Measurements from ENCODE around the gene GLCE. TPM values are rescaled to one million over a fixed set of nuclear protein-coding genes. Genes with fewer than 3 reads are reported as not detected.
"Not testable (repeated sequence)": the region's sequence is repeated elsewhere in the genome, so short reads cannot be mapped to it uniquely, and the experiment has no call there.

The GLCE gene
- polyA plus RNA-seq, 6 donors from 2014 or later = 5.1 to 8.9 (median 6.7) TPM

- no peak overlapping the region for H3K4me3 Mint-ChIP-seq
- DNase-seq = no peak
- ATAC-seq (ENCODE audit: low read depth in 2 of 2) = no peak
- peak overlapping the region in 1 of 6 donors; percentile 12 for H3K27ac Mint-ChIP-seq
- peaks cover 0 to 1% (median 0%) of the 10 kb centered on the region in 7 donors for H3K9me3 Mint-ChIP-seq
- H3K27me3 Mint-ChIP-seq = peaks cover 0 to 15% (median 13%) of the 10 kb centered on the region in 3 donors
- no peaks in the 10 kb centered on the region for H3K36me3 Mint-ChIP-seq
- no peaks in the 10 kb centered on the region for H3K4me1 Mint-ChIP-seq
These were observed 121.8 kb downstream of the GLCE start for GRCh38 chr15:69282104-69282743.

GRCh38 chr15:69285834-69286233 lies 125.4 kb downstream of the GLCE start:
- DNase-seq (no peak), ATAC-seq (ENCODE audit: low read depth in 2 of 2) (no peak)
- H3K4me3 Mint-ChIP-seq = no peak overlapping the region
- H3K4me1 Mint-ChIP-seq = no peaks in the 10 kb centered on the region
- no peaks in the 10 kb centered on the region for H3K36me3 Mint-ChIP-seq
- H3K27me3 Mint-ChIP-seq = peaks cover 5 to 15% (median 9%) of the 10 kb centered on the region in 3 donors
- peak overlapping the region in 1 of 6 donors; percentile 3 for H3K27ac Mint-ChIP-seq
- peaks cover 0 to 1% (median 0%) of the 10 kb centered on the region in 7 donors for H3K9me3 Mint-ChIP-seq

GRCh38 chr15:69288011-69288410 lies 127.6 kb downstream of the GLCE start:
- Mint-ChIP-seq H3K9me3 (peaks cover 0 to 1% (median 0%) of the 10 kb centered on the region in 7 donors), H3K36me3 (no peaks in the 10 kb centered on the region), H3K27me3 (peaks cover 0 to 5% (median 0%) of the 10 kb centered on the region in 3 donors), H3K4me1 (no peaks in the 10 kb centered on the region), H3K4me3 (no peak overlapping the region), H3K27ac (no peak overlapping the region)
- ATAC-seq (ENCODE audit: low read depth in 2 of 2) (no peak), DNase-seq (no peak)

DNA sequence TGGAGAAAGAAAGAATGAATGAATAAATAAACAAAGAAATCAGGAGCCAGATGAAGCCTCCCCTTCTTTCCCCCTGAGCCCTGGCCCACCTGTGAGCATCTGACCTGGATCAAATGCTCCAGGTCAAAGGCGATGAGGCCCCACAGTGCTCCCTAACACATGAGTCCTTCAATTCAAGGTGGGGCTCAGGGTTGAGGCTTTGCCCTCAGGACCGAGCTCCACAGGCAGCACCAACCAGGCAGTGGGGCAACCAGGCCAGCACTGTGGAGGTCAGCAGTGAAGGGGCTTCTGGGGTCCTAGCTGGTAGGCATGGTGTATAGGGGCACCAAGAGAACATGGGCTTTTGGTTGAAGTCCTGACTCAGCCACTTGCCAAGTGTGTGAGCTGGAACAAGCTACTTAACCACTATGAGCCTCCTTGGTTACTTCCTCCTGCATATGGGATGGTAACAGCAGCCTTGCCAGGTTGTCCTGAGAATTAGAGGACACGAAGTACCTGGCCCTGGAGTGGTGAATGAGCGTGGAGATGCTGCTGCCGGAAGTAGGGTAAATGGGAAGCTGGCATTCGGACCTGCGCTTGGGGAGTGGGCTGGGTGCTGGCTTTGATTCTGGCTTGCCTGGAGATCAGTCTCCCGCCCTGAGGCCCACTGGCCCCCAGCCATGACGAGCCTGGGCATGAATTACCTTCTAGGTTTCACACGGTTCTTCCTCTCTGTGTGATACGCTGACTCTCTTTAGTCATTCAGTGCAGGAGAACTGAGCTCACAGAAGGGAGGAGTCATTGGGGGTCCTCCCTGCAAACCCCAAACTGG lies 128.3 kb downstream of the GLCE start:
- Mint-ChIP-seq H3K27ac (peak overlapping the region in 1 of 6 donors; percentile 42), H3K9me3 (peaks cover 0 to 1% (median 0%) of the 10 kb centered on the region in 7 donors)
- no peak for ATAC-seq (ENCODE audit: low read depth in 2 of 2)

DNA sequence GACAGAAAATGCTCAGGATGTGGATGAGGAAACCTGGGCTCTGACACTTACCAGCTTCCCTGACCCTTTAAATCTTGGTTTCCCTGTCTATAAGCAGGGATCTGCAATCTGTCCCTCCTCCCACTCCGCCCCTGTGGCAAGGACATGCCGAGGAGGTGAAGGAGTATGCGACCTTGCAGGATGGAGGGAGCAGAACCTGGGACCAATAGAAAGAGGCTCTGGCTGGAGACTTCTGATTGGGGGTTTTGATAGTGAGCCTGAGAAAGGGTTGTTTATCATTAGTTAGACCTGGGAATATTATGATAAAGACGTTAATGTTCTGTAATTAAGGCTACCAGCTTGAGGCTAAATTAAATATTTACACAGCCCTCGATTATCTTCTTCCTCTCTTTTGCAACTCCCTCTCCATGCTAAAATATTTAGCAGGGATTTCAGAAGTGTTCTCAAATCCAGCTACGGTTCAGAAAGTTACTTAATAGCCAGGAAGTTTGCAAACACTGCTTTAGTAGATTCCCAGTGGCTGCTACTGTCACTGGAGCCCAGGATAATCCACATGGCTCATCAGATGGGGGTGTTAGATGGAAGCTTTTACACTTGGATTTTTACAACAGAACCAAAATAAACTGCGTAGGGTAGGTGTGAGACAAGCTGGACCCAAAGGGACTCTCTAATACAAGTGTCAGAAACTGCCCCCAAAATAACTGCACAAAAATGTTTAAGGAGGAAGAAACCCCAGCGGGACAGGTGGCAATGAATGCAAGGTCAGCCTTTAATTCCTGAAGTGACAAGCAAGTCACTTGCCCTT lies 129.1 kb downstream of the GLCE start:
- H3K27me3 Mint-ChIP-seq = peaks cover 0 to 9% (median 5%) of the 10 kb centered on the region in 3 donors
- H3K9me3 Mint-ChIP-seq = peaks cover 0 to 1% (median 0%) of the 10 kb centered on the region in 7 donors
- peak overlapping the region in 1 of 8 donors; percentile 71 for H3K4me3 Mint-ChIP-seq
- DNase-seq (no peak), ATAC-seq (ENCODE audit: low read depth in 2 of 2) (no peak)
- H3K4me1 Mint-ChIP-seq = no peaks in the 10 kb centered on the region
- H3K27ac Mint-ChIP-seq = peak overlapping the region in 2 of 6 donors; percentile 22 to 42
- H3K36me3 Mint-ChIP-seq = no peaks in the 10 kb centered on the region

More for the DNA sequence above, 128.3 kb downstream of the GLCE start:
- Mint-ChIP-seq H3K27me3 (peaks cover 0 to 5% (median 3%) of the 10 kb centered on the region in 3 donors), H3K36me3 (no peaks in the 10 kb centered on the region), H3K4me1 (no peaks in the 10 kb centered on the region), H3K4me3 (peak overlapping the region in 1 of 8 donors; percentile 71)
- DNase-seq = no peak

DNA sequence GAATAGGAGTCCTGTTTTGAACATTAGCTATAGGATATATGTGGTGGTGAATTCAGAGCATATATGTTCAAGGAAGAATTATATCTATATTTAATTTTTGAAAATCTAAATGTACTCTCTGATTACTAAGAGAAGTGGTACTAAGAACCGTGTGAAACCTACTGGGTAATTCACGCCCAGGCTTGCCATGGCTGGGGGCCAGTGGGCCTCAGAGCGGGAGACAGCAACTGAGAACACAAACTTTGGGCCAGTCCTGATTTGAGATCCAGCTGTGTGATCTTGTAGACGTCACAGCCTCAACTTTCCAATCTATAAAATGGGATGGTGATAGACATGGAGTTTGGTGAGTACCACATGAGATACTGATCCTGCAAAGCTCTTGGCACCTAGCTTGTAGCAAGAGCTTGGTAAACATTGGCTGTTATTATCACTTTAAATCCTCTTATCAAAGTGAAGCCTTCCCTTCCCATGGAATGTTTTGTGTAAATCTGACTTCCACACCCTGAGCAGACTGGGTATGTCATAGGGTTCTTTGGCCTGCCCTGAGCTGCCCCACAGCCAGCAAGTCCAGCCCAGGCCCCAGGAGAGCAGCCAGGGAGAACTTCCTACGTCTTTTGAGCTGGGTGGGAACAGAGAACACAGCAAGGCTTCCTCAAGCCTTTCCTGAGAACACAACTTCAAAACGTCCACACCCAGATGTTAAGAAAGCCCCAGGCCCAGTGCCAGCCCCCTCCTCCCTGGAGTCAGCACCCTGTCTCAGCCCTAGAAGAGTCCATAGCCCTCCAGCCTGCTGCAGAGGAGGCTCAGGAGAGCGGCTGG lies 130.1 kb downstream of the GLCE start:
- Mint-ChIP-seq H3K4me3 (no peak overlapping the region), H3K27me3 (peaks cover 7 to 15% (median 10%) of the 10 kb centered on the region in 3 donors), H3K27ac (no peak overlapping the region), H3K36me3 (no peaks in the 10 kb centered on the region), H3K9me3 (peaks cover 0 to 2% (median 0%) of the 10 kb centered on the region in 7 donors), H3K4me1 (no peaks in the 10 kb centered on the region)
- no peak for DNase-seq
- no peak for ATAC-seq (ENCODE audit: low read depth in 2 of 2)

DNA sequence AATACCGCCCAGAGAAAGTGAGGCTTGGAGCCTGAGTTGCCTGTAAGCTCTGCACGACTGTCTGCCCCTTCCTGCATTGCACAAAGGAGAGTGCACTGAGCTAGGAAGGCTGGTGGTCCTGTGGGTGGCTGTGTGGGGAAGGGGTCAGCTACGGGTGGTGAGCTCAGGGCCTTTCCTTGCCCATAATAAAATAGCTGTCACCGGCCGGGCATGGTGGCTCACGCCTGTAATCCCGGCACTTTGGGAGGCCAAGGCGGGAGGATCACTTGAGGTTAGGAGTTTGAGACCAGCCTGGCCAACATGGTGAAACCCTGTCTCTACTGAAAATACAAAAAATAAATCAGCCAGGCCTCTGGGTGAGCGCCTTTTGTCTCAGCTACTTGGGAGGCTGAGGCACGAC lies 131.2 kb downstream of the GLCE start:
- not testable (repeated sequence) for H3K36me3 Mint-ChIP-seq; H3K9me3 Mint-ChIP-seq; DNase-seq; H3K4me1 Mint-ChIP-seq; H3K4me3 Mint-ChIP-seq; ATAC-seq (ENCODE audit: low read depth in 2 of 2); H3K27ac Mint-ChIP-seq
- H3K27me3 Mint-ChIP-seq = peaks cover 15 to 26% (median 15%) of the 10 kb centered on the region in 3 donors

DNA sequence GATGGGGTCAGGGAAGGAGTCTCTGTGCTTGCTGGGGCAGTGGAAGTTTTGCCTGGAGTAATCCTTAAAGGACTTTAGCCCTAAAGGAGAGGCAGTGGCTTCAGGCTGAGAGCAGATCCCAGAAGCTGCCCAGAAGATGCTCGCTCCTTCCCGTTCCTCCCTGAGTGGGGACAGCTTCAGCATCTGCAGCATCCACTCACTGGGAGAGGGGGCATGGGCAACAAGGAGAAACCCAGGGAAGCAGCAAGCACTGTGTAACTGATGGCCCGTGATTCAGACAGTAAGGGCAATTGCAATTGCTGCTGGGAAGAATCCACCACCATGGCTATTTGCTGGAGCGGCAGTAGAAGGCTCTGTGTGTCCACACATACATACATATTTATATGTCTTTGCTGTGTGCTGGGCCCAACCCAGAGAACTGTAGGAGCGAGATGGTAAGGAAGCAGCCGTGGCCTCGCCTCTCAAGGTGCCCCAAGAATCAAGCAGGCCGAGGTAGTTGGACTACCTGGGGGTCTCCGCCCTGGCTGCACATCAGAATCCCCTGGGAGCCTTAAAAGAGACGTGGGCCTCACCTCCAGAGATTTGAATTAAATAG lies 132.5 kb downstream of the GLCE start:
- DNase-seq (no peak), ATAC-seq (ENCODE audit: low read depth in 2 of 2) (no peak)
- H3K36me3 Mint-ChIP-seq = no peaks in the 10 kb centered on the region
- peaks cover 22 to 37% (median 27%) of the 10 kb centered on the region in 3 donors for H3K27me3 Mint-ChIP-seq
- H3K9me3 Mint-ChIP-seq = peaks cover 0 to 2% (median 0%) of the 10 kb centered on the region in 7 donors
- H3K4me1 Mint-ChIP-seq = peaks cover 0 to 2% (median 0%) of the 10 kb centered on the region in 3 donors
- H3K4me3 Mint-ChIP-seq = no peak overlapping the region
- no peak overlapping the region for H3K27ac Mint-ChIP-seq

- Mint-ChIP-seq H3K9me3 (peaks cover 0 to 2% (median 0%) of the 10 kb centered on the region in 7 donors), H3K4me3 (no peak overlapping the region), H3K27me3 (peaks cover 22 to 37% (median 34%) of the 10 kb centered on the region in 3 donors), H3K27ac (no peak overlapping the region), H3K36me3 (no peaks in the 10 kb centered on the region), H3K4me1 (peaks cover 0 to 2% (median 0%) of the 10 kb centered on the region in 3 donors)
- ATAC-seq (ENCODE audit: low read depth in 2 of 2) = no peak
- DNase-seq = no peak
These were observed 133.5 kb downstream of the GLCE start for GRCh38 chr15:69293741-69294615.

- Mint-ChIP-seq H3K4me1 (peaks cover 2 to 6% (median 4%) of the 10 kb centered on the region in 3 donors), H3K9me3 (peaks cover 0 to 2% (median 0%) of the 10 kb centered on the region in 7 donors), H3K27ac (no peak overlapping the region), H3K4me3 (no peak overlapping the region), H3K27me3 (peaks cover 31 to 61% (median 56%) of the 10 kb centered on the region in 3 donors), H3K36me3 (no peaks in the 10 kb centered on the region)
- ATAC-seq (ENCODE audit: low read depth in 2 of 2) = no peak
- no peak for DNase-seq
These were observed 136.2 kb downstream of the GLCE start for GRCh38 chr15:69296606-69297005.

DNA sequence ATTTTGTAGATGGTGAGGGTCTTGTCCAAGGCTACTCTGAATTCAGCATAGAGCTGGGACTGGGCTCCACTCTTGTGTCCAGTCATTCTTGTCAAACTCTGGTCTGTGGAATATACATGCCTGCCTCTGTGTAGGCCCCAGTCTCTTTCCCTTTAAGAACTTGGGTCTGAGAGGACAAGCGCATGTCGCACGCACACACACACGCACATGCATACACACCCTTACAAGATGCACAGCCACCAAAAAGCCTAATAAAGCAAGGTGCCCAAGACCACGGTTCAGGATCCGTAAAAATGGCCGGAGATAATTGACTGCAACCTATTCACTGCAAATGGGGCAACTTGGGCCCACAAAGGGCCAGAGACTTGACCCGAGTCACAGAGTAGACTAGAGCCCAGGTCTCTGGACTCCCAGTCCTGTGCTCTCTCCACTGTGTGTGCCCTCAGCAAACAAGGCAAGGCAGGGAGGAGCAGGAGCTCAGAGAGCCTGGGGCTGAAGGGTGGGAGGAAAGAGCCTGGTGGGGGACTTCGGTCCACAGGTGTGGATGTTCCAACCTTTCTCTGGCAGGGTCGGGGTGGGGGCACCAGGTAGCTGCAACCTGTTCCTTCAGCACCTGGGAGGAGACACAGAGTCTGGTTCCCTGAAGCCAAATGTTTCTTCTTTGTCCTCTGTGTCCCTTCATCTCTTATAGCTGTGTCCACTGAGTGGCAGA lies 137.4 kb downstream of the GLCE start:
- Mint-ChIP-seq H3K36me3 (no peaks in the 10 kb centered on the region), H3K4me3 (peak overlapping the region in 7 of 8 donors; percentile 28 to 74 (median 36)), H3K4me1 (peaks cover 2 to 6% (median 4%) of the 10 kb centered on the region in 3 donors), H3K27ac (no peak overlapping the region), H3K9me3 (peaks cover 0 to 2% (median 0%) of the 10 kb centered on the region in 7 donors), H3K27me3 (peaks cover 41 to 72% (median 68%) of the 10 kb centered on the region in 3 donors)
- DNase-seq = no peak
- ATAC-seq (ENCODE audit: low read depth in 2 of 2) = no peak

Measured in naive B cell (primary cell).